Measurements from ENCODE around the gene OR1D2. TPM values are rescaled to one million over a fixed set of nuclear protein-coding genes. Genes with fewer than 3 reads are reported as not detected.
"Not testable (repeated sequence)": the region's sequence is repeated elsewhere in the genome, so short reads cannot be mapped to it uniquely, and the experiment has no call there.

OR1D2 gene
- not detected in 2 replicates for total RNA-seq
- polyA plus RNA-seq = not detected in 2 replicates

GRCh38 chr17:3104322-3104721 lies at the start of gene OR1D2:
TSS of gene OR1D2 (minus strand) at chr17:3104422. CDS start at chr17:3092996, 11,426 bp downstream.
- Histone ChIP-seq H3K27ac (no peak within 1 kb of the TSS), H3K9me3 (ENCODE audit: low read depth) (no peaks in the 10 kb centered on the region), H3K36me3 (no peaks in the 10 kb centered on the region), H3K4me3 (no peak within 1 kb of the TSS), H3K4me1 (ENCODE audit: low read depth) (no peaks in the 10 kb centered on the region), H3K27me3 (no peaks in the 10 kb centered on the region)
- DNase-seq (ENCODE audit: low read depth in 1 of 2, low spot score in 1 of 2) = no peak
- TF ChIP-seq CTCF (IDR thresholded peaks at IDR 0.05; ENCODE audit: low read depth, low read length) = no peak

- not testable (repeated sequence) for H3K27ac ChIP-seq; H3K4me1 ChIP-seq (ENCODE audit: low read depth); H3K4me3 ChIP-seq; H3K9me3 ChIP-seq (ENCODE audit: low read depth); DNase-seq (ENCODE audit: low read depth in 1 of 2, low spot score in 1 of 2); H3K27me3 ChIP-seq; H3K36me3 ChIP-seq
Observed at GRCh38 chr17:3137494-3137893, 33.3 kb upstream of the OR1D2 start.

- no peak for TF ChIP-seq CTCF (IDR thresholded peaks at IDR 0.05; ENCODE audit: low read depth, low read length)
- DNase-seq (ENCODE audit: low read depth in 1 of 2, low spot score in 1 of 2) = no peak
- no peak within 1 kb of the TSS for H3K27ac ChIP-seq
- H3K4me3 ChIP-seq = no peak within 1 kb of the TSS
- H3K36me3 ChIP-seq = no peaks in the 10 kb centered on the region
- no peaks in the 10 kb centered on the region for H3K4me1 ChIP-seq (ENCODE audit: low read depth)
- no peaks in the 10 kb centered on the region for H3K9me3 ChIP-seq (ENCODE audit: low read depth)
- H3K27me3 ChIP-seq = no peaks in the 10 kb centered on the region
Observed at GRCh38 chr17:3127451-3127850, 23.2 kb upstream of the OR1D2 start, which contains the start of gene OR1G1. TSS of gene OR1G1 (minus strand) at chr17:3127551. CDS start at chr17:3127551, 0 bp downstream.

- not testable (repeated sequence) for H3K4me3 ChIP-seq; H3K27ac ChIP-seq; DNase-seq (ENCODE audit: low read depth in 1 of 2, low spot score in 1 of 2); H3K4me1 ChIP-seq (ENCODE audit: low read depth); H3K9me3 ChIP-seq (ENCODE audit: low read depth); H3K36me3 ChIP-seq; H3K27me3 ChIP-seq
Observed at GRCh38 chr17:3073850-3074249, 30.4 kb downstream of the OR1D2 start.

- H3K27me3 ChIP-seq = not testable (repeated sequence)
Observed at GRCh38 chr17:3065192-3065591, 39.0 kb downstream of the OR1D2 start.

GRCh38 chr17:3063507-3063906 lies 40.7 kb downstream of the OR1D2 start, which contains the start of gene OR1D5:
TSS of gene OR1D5 (minus strand) at chr17:3063607. CDS start at chr17:3063607, 0 bp downstream.
- not testable (repeated sequence) for H3K27me3 ChIP-seq; H3K4me3 ChIP-seq; DNase-seq (ENCODE audit: low read depth in 1 of 2, low spot score in 1 of 2); H3K36me3 ChIP-seq; H3K4me1 ChIP-seq (ENCODE audit: low read depth); H3K27ac ChIP-seq; H3K9me3 ChIP-seq (ENCODE audit: low read depth)

More at GRCh38 chr17:3065192-3065591, 39.0 kb downstream of the OR1D2 start:
- DNase-seq (ENCODE audit: low read depth in 1 of 2, low spot score in 1 of 2) = peak in 1 of 2 donors; percentile 45
- not testable (repeated sequence) for H3K36me3 ChIP-seq; H3K4me3 ChIP-seq; H3K27ac ChIP-seq; H3K4me1 ChIP-seq (ENCODE audit: low read depth); H3K9me3 ChIP-seq (ENCODE audit: low read depth)

- not testable (repeated sequence) for H3K9me3 ChIP-seq (ENCODE audit: low read depth); H3K27ac ChIP-seq; H3K36me3 ChIP-seq; H3K4me3 ChIP-seq; DNase-seq (ENCODE audit: low read depth in 1 of 2, low spot score in 1 of 2); H3K4me1 ChIP-seq (ENCODE audit: low read depth); H3K27me3 ChIP-seq
Observed at GRCh38 chr17:3062824-3063377, 41.3 kb downstream of the OR1D2 start.

- not testable (repeated sequence) for DNase-seq (ENCODE audit: low read depth in 1 of 2, low spot score in 1 of 2); H3K27me3 ChIP-seq; H3K4me3 ChIP-seq; H3K4me1 ChIP-seq (ENCODE audit: low read depth); H3K36me3 ChIP-seq; H3K27ac ChIP-seq; H3K9me3 ChIP-seq (ENCODE audit: low read depth)
Observed at GRCh38 chr17:3054868-3055267, 49.4 kb downstream of the OR1D2 start.

Data from cardiac muscle cell (in vitro differentiated cells and primary cell).